Measurements from ENCODE around the gene XCL1.

- TF ChIP-seq CTCF (IDR thresholded peaks at IDR 0.05) (no peak), POLR2A (IDR thresholded peaks at IDR 0.05) (no peak)
Measured at GRCh38 chr1:168606096-168606495, 29.7 kb downstream of the XCL1 start.

All from lower leg skin (tissue), 3 donors.